NCI-H69 (cell line): ENCODE data around the gene PAK4.

ENCODE experiments used
- DNase-seq: peaks from one replicate; lab custom pipeline; 2025; lab: John Stamatoyannopoulos, UW

Gene PAK4

GRCh38 chr19:39180749-39181148 lies 55.2 kb downstream of the PAK4 start:
- no peak for DNase-seq

GRCh38 chr19:39181500-39182173 lies 56.1 kb downstream of the PAK4 start:
- no peak for DNase-seq

GRCh38 chr19:39182174-39182505 lies 56.6 kb downstream of the PAK4 start:
- DNase-seq, result no peak

- DNase-seq, result no peak
These were observed 57.5 kb downstream of the PAK4 start for GRCh38 chr19:39183104-39183503.

- DNase-seq, result no peak
These were observed 60.8 kb downstream of the PAK4 start for GRCh38 chr19:39186391-39186790.

GRCh38 chr19:39187552-39187943 lies 62.0 kb downstream of the PAK4 start:
- no peak for DNase-seq

- no peak for DNase-seq
These were observed 63.4 kb downstream of the PAK4 start for GRCh38 chr19:39188960-39189359.

GRCh38 chr19:39190768-39191167 lies 65.2 kb downstream of the PAK4 start:
- DNase-seq, result no peak

- DNase-seq, result no peak
These were observed 67.3 kb downstream of the PAK4 start for GRCh38 chr19:39192846-39193245.

GRCh38 chr19:39193803-39194202 lies 68.2 kb downstream of the PAK4 start:
- DNase-seq, result peak; percentile 38

- peak; percentile 55 for DNase-seq
These were observed 69.4 kb downstream of the PAK4 start for GRCh38 chr19:39194832-39195542.

GRCh38 chr19:39195755-39196154 lies 70.2 kb downstream of the PAK4 start:
- no peak for DNase-seq

- DNase-seq, result peak; percentile 25
These were observed 70.7 kb downstream of the PAK4 start for GRCh38 chr19:39196320-39196719.

GRCh38 chr19:39196860-39197562 lies 71.4 kb downstream of the PAK4 start, which contains the start of gene NCCRP1:
NCCRP1 (plus strand) TSS chr19:39196964; CDS start chr19:39196983, 19 bp downstream.
- peak; percentile 27 for DNase-seq

GRCh38 chr19:39197808-39198207 lies 72.2 kb downstream of the PAK4 start:
- no peak for DNase-seq

GRCh38 chr19:39199025-39199424 lies 73.4 kb downstream of the PAK4 start:
- peak; percentile 38 for DNase-seq

- no peak for DNase-seq
These were observed 74.6 kb downstream of the PAK4 start for GRCh38 chr19:39200066-39200802.

- peak; percentile 50 for DNase-seq
These were observed 75.2 kb downstream of the PAK4 start for GRCh38 chr19:39200803-39201115.

- no peak for DNase-seq
These were observed 77.4 kb downstream of the PAK4 start for GRCh38 chr19:39202998-39203355.

- DNase-seq, result no peak
These were observed 78.1 kb downstream of the PAK4 start, which contains the start of gene SYCN for GRCh38 chr19:39203372-39204341. SYCN (minus strand) TSS chr19:39204263; CDS start chr19:39204254, 9 bp downstream.

GRCh38 chr19:39205449-39205764 lies 79.8 kb downstream of the PAK4 start:
- no peak for DNase-seq

- no peak for DNase-seq
These were observed 80.5 kb downstream of the PAK4 start for GRCh38 chr19:39206122-39206521.
